Lower leg skin (tissue), 3 donors: Measurements from ENCODE around the gene EME2.

Experiments
- POLR2A ChIP-seq, 2 donors: fragments of 450-650 bp; IDR thresholded peaks; one replicate each; pipeline ENCODE4 v1.6.1; 2016 to 2017; ENCODE audit warnings: antibody characterized with exemption in 2 of 2, mild to moderate bottlenecking in 1 of 2, moderate library complexity in 1 of 2
- TF ChIP-seq, protein P1 (sequence below), 3 donors: fragments of 450-650 bp; IDR thresholded peaks; one replicate each; pipeline ENCODE4 v1.5.1; 2016; ENCODE audit warnings: antibody characterized with exemption in 3 of 3, mild to moderate bottlenecking in 3 of 3, moderate library complexity in 2 of 3

DNA sequence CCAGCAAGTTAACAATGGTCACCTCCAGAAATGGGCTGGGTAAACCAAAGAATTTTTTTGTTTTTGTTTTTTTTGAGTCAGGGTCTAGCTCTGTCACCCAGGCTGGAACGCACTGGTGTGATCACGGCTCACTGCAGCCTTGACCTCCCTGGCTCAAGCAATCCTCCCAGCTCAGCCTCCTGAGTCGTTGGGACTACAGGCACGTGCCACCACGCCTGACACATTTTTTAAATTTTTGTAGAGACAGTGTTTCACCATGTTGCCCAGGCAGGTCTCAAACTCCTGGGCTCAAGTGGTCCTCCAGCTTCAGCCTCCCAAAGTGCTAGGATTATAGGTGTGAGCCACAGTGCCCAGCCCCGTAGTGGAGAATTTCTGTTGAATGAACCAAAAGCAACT is 8.1 kb downstream of the EME2 start:
- no peak for TF ChIP-seq POLR2A (IDR thresholded peaks at IDR 0.05)
- TF ChIP-seq, protein P1, sequence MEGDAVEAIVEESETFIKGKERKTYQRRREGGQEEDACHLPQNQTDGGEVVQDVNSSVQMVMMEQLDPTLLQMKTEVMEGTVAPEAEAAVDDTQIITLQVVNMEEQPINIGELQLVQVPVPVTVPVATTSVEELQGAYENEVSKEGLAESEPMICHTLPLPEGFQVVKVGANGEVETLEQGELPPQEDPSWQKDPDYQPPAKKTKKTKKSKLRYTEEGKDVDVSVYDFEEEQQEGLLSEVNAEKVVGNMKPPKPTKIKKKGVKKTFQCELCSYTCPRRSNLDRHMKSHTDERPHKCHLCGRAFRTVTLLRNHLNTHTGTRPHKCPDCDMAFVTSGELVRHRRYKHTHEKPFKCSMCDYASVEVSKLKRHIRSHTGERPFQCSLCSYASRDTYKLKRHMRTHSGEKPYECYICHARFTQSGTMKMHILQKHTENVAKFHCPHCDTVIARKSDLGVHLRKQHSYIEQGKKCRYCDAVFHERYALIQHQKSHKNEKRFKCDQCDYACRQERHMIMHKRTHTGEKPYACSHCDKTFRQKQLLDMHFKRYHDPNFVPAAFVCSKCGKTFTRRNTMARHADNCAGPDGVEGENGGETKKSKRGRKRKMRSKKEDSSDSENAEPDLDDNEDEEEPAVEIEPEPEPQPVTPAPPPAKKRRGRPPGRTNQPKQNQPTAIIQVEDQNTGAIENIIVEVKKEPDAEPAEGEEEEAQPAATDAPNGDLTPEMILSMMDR (IDR thresholded peaks at IDR 0.05) = no peak
